ENCODE measurements around the gene ATP8A2. TPM values are rescaled to one million over a fixed set of nuclear protein-coding genes. Genes with fewer than 3 reads are reported as not detected.

ATP8A2 gene
- total and polyA plus RNA-seq, 2 of the 8 experiments (the other 6 are each of a cell fraction or from before 2014, with no cell fraction given), result 2.4 to 8.3 TPM

DNA sequence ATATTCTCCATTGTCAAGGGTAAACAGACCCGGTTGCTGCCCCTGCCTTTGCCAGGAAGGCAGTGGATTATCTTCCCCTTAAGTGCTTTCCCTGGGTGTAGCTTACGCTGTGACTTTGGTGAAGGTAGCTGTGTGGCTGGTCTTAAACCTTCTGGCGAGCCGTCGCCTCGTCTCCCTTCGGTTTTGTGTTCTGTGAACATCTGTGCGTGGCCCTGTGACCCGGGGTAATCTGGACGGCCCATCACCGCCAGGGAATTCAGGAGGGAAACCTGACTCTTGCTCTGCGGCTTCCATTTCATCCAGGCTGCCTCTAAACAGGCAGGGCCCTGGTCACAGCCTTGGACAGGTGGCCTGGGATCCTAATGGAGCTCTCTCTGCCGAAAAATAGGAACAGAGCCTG, 601.3 kb downstream of the ATP8A2 start (continued):
- TF ChIP-seq, protein P1, sequence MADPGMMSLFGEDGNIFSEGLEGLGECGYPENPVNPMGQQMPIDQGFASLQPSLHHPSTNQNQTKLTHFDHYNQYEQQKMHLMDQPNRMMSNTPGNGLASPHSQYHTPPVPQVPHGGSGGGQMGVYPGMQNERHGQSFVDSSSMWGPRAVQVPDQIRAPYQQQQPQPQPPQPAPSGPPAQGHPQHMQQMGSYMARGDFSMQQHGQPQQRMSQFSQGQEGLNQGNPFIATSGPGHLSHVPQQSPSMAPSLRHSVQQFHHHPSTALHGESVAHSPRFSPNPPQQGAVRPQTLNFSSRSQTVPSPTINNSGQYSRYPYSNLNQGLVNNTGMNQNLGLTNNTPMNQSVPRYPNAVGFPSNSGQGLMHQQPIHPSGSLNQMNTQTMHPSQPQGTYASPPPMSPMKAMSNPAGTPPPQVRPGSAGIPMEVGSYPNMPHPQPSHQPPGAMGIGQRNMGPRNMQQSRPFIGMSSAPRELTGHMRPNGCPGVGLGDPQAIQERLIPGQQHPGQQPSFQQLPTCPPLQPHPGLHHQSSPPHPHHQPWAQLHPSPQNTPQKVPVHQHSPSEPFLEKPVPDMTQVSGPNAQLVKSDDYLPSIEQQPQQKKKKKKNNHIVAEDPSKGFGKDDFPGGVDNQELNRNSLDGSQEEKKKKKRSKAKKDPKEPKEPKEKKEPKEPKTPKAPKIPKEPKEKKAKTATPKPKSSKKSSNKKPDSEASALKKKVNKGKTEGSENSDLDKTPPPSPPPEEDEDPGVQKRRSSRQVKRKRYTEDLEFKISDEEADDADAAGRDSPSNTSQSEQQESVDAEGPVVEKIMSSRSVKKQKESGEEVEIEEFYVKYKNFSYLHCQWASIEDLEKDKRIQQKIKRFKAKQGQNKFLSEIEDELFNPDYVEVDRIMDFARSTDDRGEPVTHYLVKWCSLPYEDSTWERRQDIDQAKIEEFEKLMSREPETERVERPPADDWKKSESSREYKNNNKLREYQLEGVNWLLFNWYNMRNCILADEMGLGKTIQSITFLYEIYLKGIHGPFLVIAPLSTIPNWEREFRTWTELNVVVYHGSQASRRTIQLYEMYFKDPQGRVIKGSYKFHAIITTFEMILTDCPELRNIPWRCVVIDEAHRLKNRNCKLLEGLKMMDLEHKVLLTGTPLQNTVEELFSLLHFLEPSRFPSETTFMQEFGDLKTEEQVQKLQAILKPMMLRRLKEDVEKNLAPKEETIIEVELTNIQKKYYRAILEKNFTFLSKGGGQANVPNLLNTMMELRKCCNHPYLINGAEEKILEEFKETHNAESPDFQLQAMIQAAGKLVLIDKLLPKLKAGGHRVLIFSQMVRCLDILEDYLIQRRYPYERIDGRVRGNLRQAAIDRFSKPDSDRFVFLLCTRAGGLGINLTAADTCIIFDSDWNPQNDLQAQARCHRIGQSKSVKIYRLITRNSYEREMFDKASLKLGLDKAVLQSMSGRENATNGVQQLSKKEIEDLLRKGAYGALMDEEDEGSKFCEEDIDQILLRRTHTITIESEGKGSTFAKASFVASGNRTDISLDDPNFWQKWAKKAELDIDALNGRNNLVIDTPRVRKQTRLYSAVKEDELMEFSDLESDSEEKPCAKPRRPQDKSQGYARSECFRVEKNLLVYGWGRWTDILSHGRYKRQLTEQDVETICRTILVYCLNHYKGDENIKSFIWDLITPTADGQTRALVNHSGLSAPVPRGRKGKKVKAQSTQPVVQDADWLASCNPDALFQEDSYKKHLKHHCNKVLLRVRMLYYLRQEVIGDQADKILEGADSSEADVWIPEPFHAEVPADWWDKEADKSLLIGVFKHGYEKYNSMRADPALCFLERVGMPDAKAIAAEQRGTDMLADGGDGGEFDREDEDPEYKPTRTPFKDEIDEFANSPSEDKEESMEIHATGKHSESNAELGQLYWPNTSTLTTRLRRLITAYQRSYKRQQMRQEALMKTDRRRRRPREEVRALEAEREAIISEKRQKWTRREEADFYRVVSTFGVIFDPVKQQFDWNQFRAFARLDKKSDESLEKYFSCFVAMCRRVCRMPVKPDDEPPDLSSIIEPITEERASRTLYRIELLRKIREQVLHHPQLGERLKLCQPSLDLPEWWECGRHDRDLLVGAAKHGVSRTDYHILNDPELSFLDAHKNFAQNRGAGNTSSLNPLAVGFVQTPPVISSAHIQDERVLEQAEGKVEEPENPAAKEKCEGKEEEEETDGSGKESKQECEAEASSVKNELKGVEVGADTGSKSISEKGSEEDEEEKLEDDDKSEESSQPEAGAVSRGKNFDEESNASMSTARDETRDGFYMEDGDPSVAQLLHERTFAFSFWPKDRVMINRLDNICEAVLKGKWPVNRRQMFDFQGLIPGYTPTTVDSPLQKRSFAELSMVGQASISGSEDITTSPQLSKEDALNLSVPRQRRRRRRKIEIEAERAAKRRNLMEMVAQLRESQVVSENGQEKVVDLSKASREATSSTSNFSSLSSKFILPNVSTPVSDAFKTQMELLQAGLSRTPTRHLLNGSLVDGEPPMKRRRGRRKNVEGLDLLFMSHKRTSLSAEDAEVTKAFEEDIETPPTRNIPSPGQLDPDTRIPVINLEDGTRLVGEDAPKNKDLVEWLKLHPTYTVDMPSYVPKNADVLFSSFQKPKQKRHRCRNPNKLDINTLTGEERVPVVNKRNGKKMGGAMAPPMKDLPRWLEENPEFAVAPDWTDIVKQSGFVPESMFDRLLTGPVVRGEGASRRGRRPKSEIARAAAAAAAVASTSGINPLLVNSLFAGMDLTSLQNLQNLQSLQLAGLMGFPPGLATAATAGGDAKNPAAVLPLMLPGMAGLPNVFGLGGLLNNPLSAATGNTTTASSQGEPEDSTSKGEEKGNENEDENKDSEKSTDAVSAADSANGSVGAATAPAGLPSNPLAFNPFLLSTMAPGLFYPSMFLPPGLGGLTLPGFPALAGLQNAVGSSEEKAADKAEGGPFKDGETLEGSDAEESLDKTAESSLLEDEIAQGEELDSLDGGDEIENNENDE (IDR thresholded peaks at IDR 0.05; ENCODE audit: insufficient replicate concordance, low read length), result no peak
- TF ChIP-seq EP300 (IDR thresholded peaks at IDR 0.05; ENCODE audit: borderline replicate concordance in 1 of 2, low read depth in 2 of 2, low read length in 2 of 2) (no peak), ZNF274 (IDR thresholded peaks at IDR 0.05; ENCODE audit: borderline replicate concordance, extremely low read depth, low read length) (no peak), RFX5 (IDR thresholded peaks at IDR 0.05; ENCODE audit: borderline replicate concordance, low read depth, low read length) (no peak), RAD21 (IDR thresholded peaks at IDR 0.05 in 1 of 2, conservative IDR thresholded peaks at IDR 0.05 in 1 of 2; ENCODE audit: low read depth in 2 of 2, low read length in 2 of 2) (no peak), GTF2F1 (IDR thresholded peaks at IDR 0.05; ENCODE audit: borderline replicate concordance, low read depth, low read length) (no peak), HDAC2 (IDR thresholded peaks at IDR 0.05; ENCODE audit: borderline replicate concordance in 1 of 2, low read depth in 2 of 2, low read length in 2 of 2) (no peak), EGR1 (IDR thresholded peaks at IDR 0.05; ENCODE audit: borderline replicate concordance, low read depth, low read length) (no peak), SIRT6 (IDR thresholded peaks at IDR 0.05; ENCODE audit: low read length) (no peak), YY1 (IDR thresholded peaks at IDR 0.05; ENCODE audit: low read depth, low read length) (no peak), CEBPB (IDR thresholded peaks at IDR 0.05; ENCODE audit: low read depth, low read length) (no peak)

Measured in H1 (cell line).